GM12875 (cell line): ENCODE measurements around the gene SMARCD3.

Experiments
- H3K4me3 ChIP-seq: one replicate; pipeline ENCODE4 v1.5.1; 2011; ENCODE audit warnings: low read depth, low read length, control low read depth
- TF ChIP-seq, protein P1 (sequence below): IDR thresholded peaks from 2 replicates; pipeline ENCODE4 v1.5.1; 2011; ENCODE audit warnings: low read depth, mild to moderate bottlenecking, control low read depth, inconsistent platforms, low read length, moderate library complexity, borderline replicate concordance; ENCODE audit not compliant: insufficient read depth

Gene SMARCD3

DNA sequence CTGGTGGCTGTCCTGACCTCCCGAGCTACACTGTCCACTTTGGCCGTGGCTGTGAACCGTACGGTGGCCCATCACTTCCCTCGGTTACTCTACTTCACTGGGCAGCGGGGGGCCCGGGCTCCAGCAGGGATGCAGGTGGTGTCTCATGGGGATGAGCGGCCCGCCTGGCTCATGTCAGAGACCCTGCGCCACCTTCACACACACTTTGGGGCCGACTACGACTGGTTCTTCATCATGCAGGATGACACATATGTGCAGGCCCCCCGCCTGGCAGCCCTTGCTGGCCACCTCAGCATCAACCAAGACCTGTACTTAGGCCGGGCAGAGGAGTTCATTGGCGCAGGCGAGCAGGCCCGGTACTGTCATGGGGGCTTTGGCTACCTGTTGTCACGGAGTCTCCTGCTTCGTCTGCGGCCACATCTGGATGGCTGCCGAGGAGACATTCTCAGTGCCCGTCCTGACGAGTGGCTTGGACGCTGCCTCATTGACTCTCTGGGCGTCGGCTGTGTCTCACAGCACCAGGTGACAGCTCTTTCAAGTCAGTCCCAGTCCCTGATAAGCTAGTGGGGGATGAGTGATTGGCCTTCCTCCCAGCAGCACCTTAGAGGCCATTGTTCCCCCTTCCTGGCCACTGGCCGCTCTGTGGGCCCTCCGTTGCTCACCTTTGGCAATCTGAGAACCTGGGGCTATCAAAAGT, 13.3 kb downstream of the SMARCD3 start:
- no peak overlapping the region for H3K4me3 ChIP-seq
- TF ChIP-seq, protein P1, sequence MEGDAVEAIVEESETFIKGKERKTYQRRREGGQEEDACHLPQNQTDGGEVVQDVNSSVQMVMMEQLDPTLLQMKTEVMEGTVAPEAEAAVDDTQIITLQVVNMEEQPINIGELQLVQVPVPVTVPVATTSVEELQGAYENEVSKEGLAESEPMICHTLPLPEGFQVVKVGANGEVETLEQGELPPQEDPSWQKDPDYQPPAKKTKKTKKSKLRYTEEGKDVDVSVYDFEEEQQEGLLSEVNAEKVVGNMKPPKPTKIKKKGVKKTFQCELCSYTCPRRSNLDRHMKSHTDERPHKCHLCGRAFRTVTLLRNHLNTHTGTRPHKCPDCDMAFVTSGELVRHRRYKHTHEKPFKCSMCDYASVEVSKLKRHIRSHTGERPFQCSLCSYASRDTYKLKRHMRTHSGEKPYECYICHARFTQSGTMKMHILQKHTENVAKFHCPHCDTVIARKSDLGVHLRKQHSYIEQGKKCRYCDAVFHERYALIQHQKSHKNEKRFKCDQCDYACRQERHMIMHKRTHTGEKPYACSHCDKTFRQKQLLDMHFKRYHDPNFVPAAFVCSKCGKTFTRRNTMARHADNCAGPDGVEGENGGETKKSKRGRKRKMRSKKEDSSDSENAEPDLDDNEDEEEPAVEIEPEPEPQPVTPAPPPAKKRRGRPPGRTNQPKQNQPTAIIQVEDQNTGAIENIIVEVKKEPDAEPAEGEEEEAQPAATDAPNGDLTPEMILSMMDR: no peak

- TF ChIP-seq, protein P1: no peak
- H3K4me3 ChIP-seq: peak overlapping the region; percentile 71
These were observed 14.7 kb downstream of the SMARCD3 start for GRCh38 chr7:151233804-151234203.

- TF ChIP-seq, protein P1: no peak
These were observed 15.4 kb downstream of the SMARCD3 start for GRCh38 chr7:151232917-151233701.

GRCh38 chr7:151232091-151232916, 16.2 kb downstream of the SMARCD3 start, which contains the start of gene CHPF2:
CHPF2 (plus strand) TSS chr7:151232483; CDS start chr7:151234012, 1,529 bp downstream.
- peak within 1 kb of the TSS; percentile 71 for H3K4me3 ChIP-seq
- TF ChIP-seq, protein P1: no peak

More at GRCh38 chr7:151232917-151233701, 15.4 kb downstream of the SMARCD3 start:
- H3K4me3 ChIP-seq: peak overlapping the region; percentile 71

DNA sequence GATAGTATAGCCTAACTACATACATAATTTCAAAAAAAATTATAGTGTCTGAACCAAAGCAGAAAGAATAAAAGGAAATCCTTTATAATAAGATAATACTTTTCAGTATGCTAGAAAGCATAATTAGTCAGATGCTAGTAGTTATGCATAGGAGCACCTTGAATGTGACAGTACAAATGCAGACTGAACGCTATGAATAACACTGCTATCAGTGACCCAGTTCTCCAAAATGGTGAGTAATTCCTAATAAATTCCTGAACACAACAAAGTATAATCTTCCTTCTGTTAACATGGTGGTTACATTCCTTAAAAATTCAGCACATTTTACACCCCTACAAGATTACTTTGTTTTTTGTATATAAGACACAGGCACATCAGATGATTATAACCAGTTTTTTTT, 17.4 kb downstream of the SMARCD3 start:
- no peak overlapping the region for H3K4me3 ChIP-seq
- TF ChIP-seq, protein P1: no peak

DNA sequence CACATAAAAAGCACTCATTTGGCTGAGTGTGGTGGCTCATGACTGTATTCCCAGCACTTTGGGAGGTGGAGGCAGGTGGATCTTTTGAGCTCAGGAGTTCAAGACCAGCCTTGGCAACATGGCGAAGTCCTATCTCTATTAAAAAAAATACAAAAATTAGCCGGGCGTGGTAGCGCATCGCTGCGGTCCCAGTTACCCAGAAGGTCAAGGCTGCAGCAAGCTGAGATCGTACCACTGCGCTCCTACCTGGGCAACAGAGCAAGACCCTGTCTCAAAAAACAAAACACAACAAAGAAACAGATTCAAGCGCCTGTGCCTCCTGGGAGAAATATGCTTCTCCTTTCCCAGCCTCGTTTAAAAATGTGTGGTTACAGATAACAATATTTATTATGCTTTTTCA, 19.2 kb downstream of the SMARCD3 start:
- H3K4me3 ChIP-seq: no peak overlapping the region
- TF ChIP-seq, protein P1: no peak
